ENCODE results near the gene ATP8B4. TPM values are rescaled to one million over a fixed set of nuclear protein-coding genes. Genes with fewer than 3 reads are reported as not detected.

The ATP8B4 gene
- polyA plus RNA-seq, 1 of the 3 experiments (the other 2 are of a cell fraction) = 0.03 TPM

- no peak for TF ChIP-seq SIN3A (IDR thresholded peaks at IDR 0.05; ENCODE audit: borderline replicate concordance, low read depth, low read length)
- no peak for TF ChIP-seq PBX3 (IDR thresholded peaks at IDR 0.05)
- no peak for TF ChIP-seq GABPA (IDR thresholded peaks at IDR 0.05; ENCODE audit: low read depth)
- no peak for TF ChIP-seq ELF1 (IDR thresholded peaks at IDR 0.05)
- TF ChIP-seq EP300 (IDR thresholded peaks at IDR 0.05; ENCODE audit: borderline replicate concordance in 1 of 2, low read depth in 1 of 2, low read length in 1 of 2) = no peak
These were observed 74.6 kb downstream of the ATP8B4 start (continued) for GRCh38 chr15:50044406-50044805.

GRCh38 chr15:50042775-50043174 lies 76.3 kb downstream of the ATP8B4 start:
- Histone ChIP-seq H3K9me2 (no peaks in the 10 kb centered on the region), H3K4me1 (ENCODE audit: control insufficient read depth in 1 of 2, insufficient read depth in 2 of 2, low read depth in 1 of 2, low read length in 1 of 2) (peaks cover 0 to 2% of the 10 kb centered on the region in 2 experiments; a peak in 2 of 4 replicates), H3K27ac (ENCODE audit: low read depth in 2 of 2, low read length in 1 of 2) (no peak overlapping the region), H4K20me1 (ENCODE audit: insufficient read depth) (no peaks in the 10 kb centered on the region), H3K9me3 (peaks cover 7% of the 10 kb centered on the region; the same call in 1 of the 2 replicates), H3K79me2 (ENCODE audit: insufficient read depth) (no peaks in the 10 kb centered on the region), H3K4me3 (ENCODE audit: low read depth in 2 of 2, low read length in 1 of 2) (no peak overlapping the region), H3F3A (replicated peaks; ENCODE audit: insufficient read depth) (no peaks in the 10 kb centered on the region), H3K27me3 (ENCODE audit: insufficient read depth) (no peaks in the 10 kb centered on the region), H3K4me2 (no peak overlapping the region), H3K36me3 (replicated peaks in 1 of 2; ENCODE audit: control insufficient read depth in 1 of 2, insufficient read depth in 2 of 2, low read length in 1 of 2) (no peaks in the 10 kb centered on the region), H3K9ac (no peak overlapping the region), H2AFZ (ENCODE audit: low read depth) (no peak overlapping the region)
- WGBS (ENCODE audit: low lambda C conversion rate) = 41% methylated on average over 2 of the region's 2 CpGs
- no peak for DNase-seq
- no peak for TF ChIP-seq CTCF (IDR thresholded peaks at IDR 0.05)
- no peak for TF ChIP-seq RAD21 (IDR thresholded peaks at IDR 0.05; ENCODE audit: low read length)
- ChIA-PET POLR2A (no interaction called here), CTCF (no interaction called here)

GRCh38 chr15:50030456-50030855 lies 88.6 kb downstream of the ATP8B4 start:
- POLR2A ChIA-PET = no interaction called here

More at GRCh38 chr15:50030456-50030855, 88.6 kb downstream of the ATP8B4 start:
- Histone ChIP-seq H3F3A (replicated peaks; ENCODE audit: insufficient read depth) (no peaks in the 10 kb centered on the region), H2AFZ (ENCODE audit: low read depth) (no peak overlapping the region), H3K79me2 (ENCODE audit: insufficient read depth) (no peaks in the 10 kb centered on the region), H3K9me2 (no peaks in the 10 kb centered on the region), H3K4me2 (no peak overlapping the region), H4K20me1 (ENCODE audit: insufficient read depth) (no peaks in the 10 kb centered on the region), H3K9ac (no peak overlapping the region), H3K36me3 (replicated peaks in 1 of 2; ENCODE audit: control insufficient read depth in 1 of 2, insufficient read depth in 2 of 2, low read length in 1 of 2) (no peaks in the 10 kb centered on the region), H3K4me3 (ENCODE audit: low read depth in 2 of 2, low read length in 1 of 2) (no peak overlapping the region), H3K27me3 (ENCODE audit: insufficient read depth) (no peaks in the 10 kb centered on the region), H3K4me1 (ENCODE audit: control insufficient read depth in 1 of 2, insufficient read depth in 2 of 2, low read depth in 1 of 2, low read length in 1 of 2) (no peaks in the 10 kb centered on the region), H3K9me3 (no peaks in the 10 kb centered on the region), H3K27ac (ENCODE audit: low read depth in 2 of 2, low read length in 1 of 2) (no peak overlapping the region)
- TF ChIP-seq POLR2AphosphoS5 (IDR thresholded peaks at IDR 0.05; ENCODE audit: low read depth, low read length) = no peak
- TF ChIP-seq USF1 (IDR thresholded peaks at IDR 0.05; ENCODE audit: borderline replicate concordance, low read depth) = no peak
- no peak for TF ChIP-seq MAX (IDR thresholded peaks at IDR 0.05; ENCODE audit: low read depth)
- TF ChIP-seq PBX3 (IDR thresholded peaks at IDR 0.05) = no peak
- TF ChIP-seq FOSL2 (IDR thresholded peaks at IDR 0.05; ENCODE audit: borderline replicate concordance, low read depth) = no peak
- TF ChIP-seq IRF3 (IDR thresholded peaks at IDR 0.05; ENCODE audit: low read depth, low read length) = no peak
- TF ChIP-seq RFX5 (IDR thresholded peaks at IDR 0.05; ENCODE audit: low read length) = no peak
- CTCF ChIA-PET = interaction anchor here (1.0 kb wide), 1 partner anchor 21 kb away, joined by 3 read pairs; no protein-coding TSS in a partner anchor
- DNase-seq = no peak

Data from SK-N-SH (cell line).